Fibroblast of lung (primary cell): ENCODE data around the gene LRP8.

ENCODE experiments used
- EZH2 ChIP-seq: IDR thresholded peaks from 2 replicates; pipeline ENCODE4 v1.5.1; 2012; ENCODE audit warnings: low read length, control low read depth, mild to moderate bottlenecking; ENCODE audit errors: missing control alignments
- TF ChIP-seq, protein P1 (sequence below), 2 donors: IDR thresholded peaks in 1 of 2; conservative IDR thresholded peaks in 1 of 2; 1 replicate in 1 of 2; 2 replicates in 1 of 2; pipeline ENCODE4 v1.5.1; 2011 to 2012; ENCODE audit warnings: low read length in 2 of 2, control low read depth in 1 of 2, inconsistent platforms in 1 of 2, low read depth in 1 of 2, mild to moderate bottlenecking in 1 of 2

DNA sequence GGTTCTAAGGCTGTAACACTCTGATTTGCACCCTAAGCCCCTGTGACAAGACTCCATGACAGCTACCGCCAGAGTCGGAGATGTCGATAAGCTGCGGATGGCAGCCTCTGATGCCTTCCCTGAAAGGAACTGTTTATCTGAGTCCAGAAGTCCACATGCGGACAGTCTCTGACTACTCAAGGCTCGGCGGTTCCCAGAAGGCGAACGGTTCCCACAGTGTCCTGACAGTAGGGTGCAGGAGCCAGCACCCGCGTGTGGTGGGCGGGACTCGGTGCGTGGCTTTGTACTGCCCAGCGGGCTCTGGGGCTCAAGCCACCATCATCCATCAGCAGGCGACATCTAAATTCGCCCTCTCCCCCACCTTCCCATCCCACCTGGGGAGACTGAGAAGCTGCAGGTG is 30.7 kb downstream of the LRP8 start:
- TF ChIP-seq, protein P1, sequence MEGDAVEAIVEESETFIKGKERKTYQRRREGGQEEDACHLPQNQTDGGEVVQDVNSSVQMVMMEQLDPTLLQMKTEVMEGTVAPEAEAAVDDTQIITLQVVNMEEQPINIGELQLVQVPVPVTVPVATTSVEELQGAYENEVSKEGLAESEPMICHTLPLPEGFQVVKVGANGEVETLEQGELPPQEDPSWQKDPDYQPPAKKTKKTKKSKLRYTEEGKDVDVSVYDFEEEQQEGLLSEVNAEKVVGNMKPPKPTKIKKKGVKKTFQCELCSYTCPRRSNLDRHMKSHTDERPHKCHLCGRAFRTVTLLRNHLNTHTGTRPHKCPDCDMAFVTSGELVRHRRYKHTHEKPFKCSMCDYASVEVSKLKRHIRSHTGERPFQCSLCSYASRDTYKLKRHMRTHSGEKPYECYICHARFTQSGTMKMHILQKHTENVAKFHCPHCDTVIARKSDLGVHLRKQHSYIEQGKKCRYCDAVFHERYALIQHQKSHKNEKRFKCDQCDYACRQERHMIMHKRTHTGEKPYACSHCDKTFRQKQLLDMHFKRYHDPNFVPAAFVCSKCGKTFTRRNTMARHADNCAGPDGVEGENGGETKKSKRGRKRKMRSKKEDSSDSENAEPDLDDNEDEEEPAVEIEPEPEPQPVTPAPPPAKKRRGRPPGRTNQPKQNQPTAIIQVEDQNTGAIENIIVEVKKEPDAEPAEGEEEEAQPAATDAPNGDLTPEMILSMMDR (conservative IDR thresholded peaks at IDR 0.05 in 1 of 2, IDR thresholded peaks at IDR 0.05 in 1 of 2; ENCODE audit: low read depth in 1 of 2, low read length in 2 of 2): no peak
- no peak for TF ChIP-seq EZH2
